ENCODE data around the gene VEZF1. TPM values are rescaled to one million over a fixed set of nuclear protein-coding genes. Genes with fewer than 3 reads are reported as not detected.
"Not testable (repeated sequence)": the region's sequence is repeated elsewhere in the genome, so short reads cannot be mapped to it uniquely, and the experiment has no call there.

The VEZF1 gene
- total RNA-seq, 1 donor from 2014 or later, result 50.9 TPM

DNA sequence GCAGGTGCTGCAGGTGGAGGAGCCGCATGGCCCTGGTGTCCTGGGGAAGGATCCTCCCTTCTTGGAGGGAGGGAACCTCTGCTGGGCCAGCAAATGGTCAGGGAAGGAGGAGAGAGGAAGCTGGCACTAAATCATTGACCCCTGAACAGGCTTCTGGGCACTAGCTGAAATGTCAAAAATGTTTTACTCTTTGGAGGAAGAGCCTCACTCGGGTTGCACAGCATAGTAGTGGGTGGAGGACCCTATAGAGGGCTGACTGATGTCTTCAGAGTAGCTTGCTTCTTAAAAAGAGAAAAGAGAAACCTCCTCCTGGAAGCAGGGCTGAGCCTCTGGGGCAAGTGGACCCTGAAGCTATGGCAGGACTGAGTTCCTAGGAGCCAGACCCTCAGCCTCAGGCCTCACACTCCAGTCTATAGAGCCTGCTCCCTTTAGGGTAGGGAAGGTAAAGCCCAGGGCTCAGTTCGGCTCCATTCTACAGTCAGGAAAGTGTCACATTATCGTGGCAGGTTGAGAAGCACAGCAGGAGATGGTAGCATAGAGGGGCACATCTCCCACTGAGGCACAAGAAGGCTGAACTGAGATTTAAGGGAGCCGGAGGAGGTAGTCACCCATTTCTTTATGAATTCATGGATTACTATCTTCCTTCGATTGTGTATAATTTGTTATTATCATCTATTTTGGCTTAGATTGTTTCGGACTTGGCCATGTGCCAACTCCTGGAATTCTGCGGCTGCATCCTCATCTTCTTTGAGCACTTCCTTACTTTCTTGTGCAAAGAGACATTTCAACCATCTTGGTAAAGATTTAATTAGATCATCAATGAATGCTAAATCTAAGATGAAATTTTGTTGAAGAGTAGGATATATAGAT is 25.5 kb downstream of the VEZF1 start:
- H3K27ac Mint-ChIP-seq (ENCODE audit: unreplicated experiment), result no peak overlapping the region
- FAIRE-seq (no peak), DNase-seq (ENCODE audit: low read depth) (no peak)
- no peaks in the 10 kb centered on the region for H3K79me2 ChIP-seq (ENCODE audit: insufficient read depth, low read length)
- no peak for TF ChIP-seq EZH2 (IDR thresholded peaks at IDR 0.05; ENCODE audit: insufficient read depth, low read length)
- TF ChIP-seq, protein P1, sequence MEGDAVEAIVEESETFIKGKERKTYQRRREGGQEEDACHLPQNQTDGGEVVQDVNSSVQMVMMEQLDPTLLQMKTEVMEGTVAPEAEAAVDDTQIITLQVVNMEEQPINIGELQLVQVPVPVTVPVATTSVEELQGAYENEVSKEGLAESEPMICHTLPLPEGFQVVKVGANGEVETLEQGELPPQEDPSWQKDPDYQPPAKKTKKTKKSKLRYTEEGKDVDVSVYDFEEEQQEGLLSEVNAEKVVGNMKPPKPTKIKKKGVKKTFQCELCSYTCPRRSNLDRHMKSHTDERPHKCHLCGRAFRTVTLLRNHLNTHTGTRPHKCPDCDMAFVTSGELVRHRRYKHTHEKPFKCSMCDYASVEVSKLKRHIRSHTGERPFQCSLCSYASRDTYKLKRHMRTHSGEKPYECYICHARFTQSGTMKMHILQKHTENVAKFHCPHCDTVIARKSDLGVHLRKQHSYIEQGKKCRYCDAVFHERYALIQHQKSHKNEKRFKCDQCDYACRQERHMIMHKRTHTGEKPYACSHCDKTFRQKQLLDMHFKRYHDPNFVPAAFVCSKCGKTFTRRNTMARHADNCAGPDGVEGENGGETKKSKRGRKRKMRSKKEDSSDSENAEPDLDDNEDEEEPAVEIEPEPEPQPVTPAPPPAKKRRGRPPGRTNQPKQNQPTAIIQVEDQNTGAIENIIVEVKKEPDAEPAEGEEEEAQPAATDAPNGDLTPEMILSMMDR (IDR thresholded peaks at IDR 0.05; ENCODE audit: insufficient read depth, low read depth, low read length), result no peak
- no peaks in the 10 kb centered on the region for H3K4me1 ChIP-seq (ENCODE audit: insufficient read depth, low read length)
- H3K4me2 ChIP-seq (ENCODE audit: low read length), result no peak overlapping the region
- no peaks in the 10 kb centered on the region for H4K20me1 ChIP-seq (ENCODE audit: insufficient read depth, low read length)
- peaks cover under 1% of the 10 kb centered on the region for H3K9me3 Mint-ChIP-seq (ENCODE audit: unreplicated experiment)
- no peak overlapping the region for H3K27ac ChIP-seq (ENCODE audit: low read depth, low read length)
- no peak overlapping the region for H2AFZ ChIP-seq (ENCODE audit: low read depth, low read length)
- H3K36me3 Mint-ChIP-seq (ENCODE audit: low read depth, unreplicated experiment), result no peaks in the 10 kb centered on the region
- no peaks in the 10 kb centered on the region for H3K36me3 ChIP-seq (ENCODE audit: insufficient read depth, low read length)
- no peak overlapping the region for H3K9ac ChIP-seq (ENCODE audit: low read length)
- no peak overlapping the region for H3K4me3 Mint-ChIP-seq (ENCODE audit: unreplicated experiment)
- H3K27me3 ChIP-seq (ENCODE audit: insufficient read depth, low read length), result no peaks in the 10 kb centered on the region
- no peaks in the 10 kb centered on the region for H3K9me3 ChIP-seq (ENCODE audit: insufficient read depth, low read depth, low read length)
- no peak overlapping the region for H3K4me3 ChIP-seq (ENCODE audit: insufficient read depth, low read depth, low read length)
- H3K4me1 Mint-ChIP-seq (ENCODE audit: low read depth, unreplicated experiment), result peaks cover 4% of the 10 kb centered on the region
- H3K27me3 Mint-ChIP-seq (ENCODE audit: low read depth, unreplicated experiment), result peaks cover 12% of the 10 kb centered on the region

DNA sequence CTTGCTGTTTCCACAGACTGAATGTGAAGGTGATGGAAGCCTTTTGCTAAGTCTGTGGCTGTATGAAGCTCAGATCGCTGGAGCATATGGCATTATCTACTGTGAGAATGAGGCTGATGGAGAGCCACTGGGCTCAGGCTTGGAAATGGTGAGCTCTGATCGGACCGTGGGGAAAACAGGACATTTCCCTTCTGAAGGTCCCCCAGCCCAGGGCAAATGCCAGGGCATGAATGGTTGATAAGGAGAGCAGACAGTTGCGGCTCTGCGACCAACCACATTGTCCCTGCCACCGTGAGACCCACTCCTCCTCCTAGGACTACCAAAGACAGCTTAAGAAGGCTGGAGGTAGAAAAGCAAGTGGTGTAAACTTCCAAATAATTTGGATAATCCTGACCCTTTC is 28.1 kb downstream of the VEZF1 start:
- no peaks in the 10 kb centered on the region for H3K36me3 Mint-ChIP-seq (ENCODE audit: low read depth, unreplicated experiment)
- H3K9me3 Mint-ChIP-seq (ENCODE audit: unreplicated experiment), result peaks cover 2% of the 10 kb centered on the region
- Histone ChIP-seq H4K20me1 (ENCODE audit: insufficient read depth, low read length) (no peaks in the 10 kb centered on the region), H3K4me3 (ENCODE audit: insufficient read depth, low read depth, low read length) (no peak overlapping the region), H3K4me1 (ENCODE audit: insufficient read depth, low read length) (peaks cover 10% of the 10 kb centered on the region), H3K36me3 (ENCODE audit: insufficient read depth, low read length) (no peaks in the 10 kb centered on the region), H3K79me2 (ENCODE audit: insufficient read depth, low read length) (no peaks in the 10 kb centered on the region), H2AFZ (ENCODE audit: low read depth, low read length) (no peak overlapping the region), H3K27ac (ENCODE audit: low read depth, low read length) (no peak overlapping the region), H3K9ac (ENCODE audit: low read length) (no peak overlapping the region), H3K9me3 (ENCODE audit: insufficient read depth, low read depth, low read length) (no peaks in the 10 kb centered on the region), H3K4me2 (ENCODE audit: low read length) (no peak overlapping the region), H3K27me3 (ENCODE audit: insufficient read depth, low read length) (no peaks in the 10 kb centered on the region)
- DNase-seq (ENCODE audit: low read depth) (no peak), FAIRE-seq (no peak)
- H3K4me1 Mint-ChIP-seq (ENCODE audit: low read depth, unreplicated experiment), result peaks cover 15% of the 10 kb centered on the region
- TF ChIP-seq, protein P1 (IDR thresholded peaks at IDR 0.05; ENCODE audit: insufficient read depth, low read depth, low read length), result no peak
- TF ChIP-seq EZH2 (IDR thresholded peaks at IDR 0.05; ENCODE audit: insufficient read depth, low read length), result no peak
- no peak overlapping the region for H3K4me3 Mint-ChIP-seq (ENCODE audit: unreplicated experiment)
- H3K27ac Mint-ChIP-seq (ENCODE audit: unreplicated experiment), result no peak overlapping the region
- peaks cover 7% of the 10 kb centered on the region for H3K27me3 Mint-ChIP-seq (ENCODE audit: low read depth, unreplicated experiment)

DNA sequence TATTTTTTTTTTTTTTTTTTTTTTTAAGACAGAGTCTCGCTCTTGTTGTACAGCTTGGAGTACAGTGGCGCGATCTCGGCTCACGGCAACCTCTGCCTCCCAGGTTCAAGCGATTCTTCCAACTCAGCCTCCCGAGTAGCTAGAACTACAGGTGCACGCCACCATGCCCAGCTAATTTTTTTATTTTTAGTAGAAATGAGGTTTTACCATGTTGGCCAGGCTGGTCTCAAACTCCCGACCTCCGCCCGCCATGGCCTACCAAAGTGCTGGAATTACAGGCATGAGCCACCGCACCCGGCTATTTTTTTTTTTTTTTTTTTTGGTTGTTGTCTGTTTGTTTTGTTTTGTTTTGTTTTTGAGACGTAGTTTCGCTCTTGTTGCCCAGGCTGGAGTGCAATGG is 29.7 kb downstream of the VEZF1 start:
- H3K4me1 ChIP-seq (ENCODE audit: insufficient read depth, low read length), result peaks cover 18% of the 10 kb centered on the region
- H3K4me3 ChIP-seq (ENCODE audit: insufficient read depth, low read depth, low read length); H3K9me3 ChIP-seq (ENCODE audit: insufficient read depth, low read depth, low read length); H4K20me1 ChIP-seq (ENCODE audit: insufficient read depth, low read length); H3K9me3 Mint-ChIP-seq (ENCODE audit: unreplicated experiment); H3K9ac ChIP-seq (ENCODE audit: low read length); H3K27me3 ChIP-seq (ENCODE audit: insufficient read depth, low read length); H3K4me2 ChIP-seq (ENCODE audit: low read length); H2AFZ ChIP-seq (ENCODE audit: low read depth, low read length); H3K27ac Mint-ChIP-seq (ENCODE audit: unreplicated experiment); H3K36me3 Mint-ChIP-seq (ENCODE audit: low read depth, unreplicated experiment); DNase-seq (ENCODE audit: low read depth); FAIRE-seq; H3K27ac ChIP-seq (ENCODE audit: low read depth, low read length); H3K27me3 Mint-ChIP-seq (ENCODE audit: low read depth, unreplicated experiment); H3K36me3 ChIP-seq (ENCODE audit: insufficient read depth, low read length); H3K4me3 Mint-ChIP-seq (ENCODE audit: unreplicated experiment): not testable (repeated sequence)
- peaks cover 14% of the 10 kb centered on the region for H3K79me2 ChIP-seq (ENCODE audit: insufficient read depth, low read length)
- peaks cover 23% of the 10 kb centered on the region for H3K4me1 Mint-ChIP-seq (ENCODE audit: low read depth, unreplicated experiment)
